Measurements from ENCODE around the gene RPL13A. TPM values are rescaled to one million over a fixed set of nuclear protein-coding genes. Genes with fewer than 3 reads are reported as not detected.

Gene RPL13A
- total RNA-seq, 1 experiment from 2014 or later = 3,286 TPM

GRCh38 chr19:49465371-49465770, 22.0 kb upstream of the RPL13A start:
- Mint-ChIP-seq H3K4me3 (no peak overlapping the region), H3K27ac (no peak overlapping the region), H3K36me3 (ENCODE audit: insufficient read depth in 1 of 3, low read depth in 3 of 3) (peaks cover 16 to 25% (median 24%) of the 10 kb centered on the region in 3 experiments; a peak in 6 of 7 replicates), H3K9me3 (no peaks in the 10 kb centered on the region), H3K27me3 (ENCODE audit: low read depth) (no peaks in the 10 kb centered on the region), H3K4me1 (peaks cover 6 to 10% of the 10 kb centered on the region in 2 experiments)
- Histone ChIP-seq H4K5ac (ENCODE audit: insufficient read length, low read depth, low read length) (no peak overlapping the region), H3T11ph (ENCODE audit: low read length) (no peak overlapping the region), H3K4me1 (ENCODE audit: insufficient read depth, low read length) (no peaks in the 10 kb centered on the region), H2AK5ac (ENCODE audit: insufficient read length, low read length) (no peak overlapping the region), H3K9me3 (ENCODE audit: control insufficient read depth, low read depth, low read length) (no peaks in the 10 kb centered on the region), H4K8ac (replicated peaks; ENCODE audit: insufficient read length, low read depth, low read length) (no peak overlapping the region), H3K9ac (ENCODE audit: extremely low read depth, insufficient read length, low read length) (no peak overlapping the region), H3K56ac (ENCODE audit: insufficient read length, low read depth, low read length) (no peak overlapping the region), H3K4ac (ENCODE audit: low read depth, low read length) (no peak overlapping the region), H3K27me3 (ENCODE audit: insufficient read depth, low read length) (no peaks in the 10 kb centered on the region), H2BK20ac (ENCODE audit: low read depth, low read length, poor library complexity, severe bottlenecking) (no peak overlapping the region), H3K79me1 (ENCODE audit: insufficient read depth, low read depth, low read length, poor library complexity, severe bottlenecking) (no peaks in the 10 kb centered on the region), H4K20me1 (ENCODE audit: control insufficient read depth, insufficient read depth, insufficient read length) (no peaks in the 10 kb centered on the region), H2BK5ac (ENCODE audit: insufficient read length, low read length) (no peak overlapping the region), H3K23ac (ENCODE audit: insufficient read length, low read depth, low read length) (no peak overlapping the region), H2BK12ac (ENCODE audit: insufficient read length, low read depth, low read length) (no peak overlapping the region), H3K14ac (ENCODE audit: insufficient read depth, low read length) (no peak overlapping the region), H3K4me2 (ENCODE audit: insufficient read depth, insufficient read length, low read length) (no peak overlapping the region), H3K18ac (ENCODE audit: insufficient read length, low read depth, low read length) (no peak overlapping the region), H3K79me2 (ENCODE audit: insufficient read depth, low read length) (no peaks in the 10 kb centered on the region), H2BK15ac (ENCODE audit: low read depth, low read length) (no peak overlapping the region), H3K23me2 (ENCODE audit: insufficient read length, low read depth, low read length, poor library complexity, severe bottlenecking) (no peaks in the 10 kb centered on the region), H2BK120ac (ENCODE audit: low read depth, low read length, poor library complexity, severe bottlenecking) (no peak overlapping the region), H4K91ac (ENCODE audit: insufficient read length, low read depth, low read length) (no peak overlapping the region), H2AFZ (ENCODE audit: low read length) (no peak overlapping the region), H3K27ac (ENCODE audit: insufficient read length, low read depth, low read length) (no peak overlapping the region)
- DNase-seq = no peak
- WGBS (ENCODE audit: extremely low coverage, insufficient read length, low lambda C conversion rate) = no CpG with 5 or more reads among the region's 3 CpGs
- no peak for TF ChIP-seq CTCF (conservative IDR thresholded peaks at IDR 0.05)

Data from H9 (cell line).